Nephron progenitor cell (in vitro differentiated cells): Measurements from ENCODE around the gene GPR31.

Experiments used
- DNase-seq: peaks from one replicate; pipeline ENCODE4 v3.0.0; 2021
- H3K27ac Mint-ChIP-seq: 2 replicates; pipeline ENCODE4 v1.8.0; 2021; ENCODE audit warnings: mild to moderate bottlenecking, moderate library complexity, mixed read lengths
- H3K27me3 Mint-ChIP-seq: 2 replicates; pipeline ENCODE4 v1.8.0; 2021; ENCODE audit warnings: mild to moderate bottlenecking, low read depth, mixed read lengths; ENCODE audit not compliant: poor library complexity
- H3K36me3 Mint-ChIP-seq: 2 replicates; pipeline ENCODE4 v1.8.0; 2021; ENCODE audit warnings: low read depth, mixed read lengths
- H3K4me1 Mint-ChIP-seq: 2 replicates; pipeline ENCODE4 v1.8.0; 2021; ENCODE audit warnings: mixed read lengths
- H3K4me3 Mint-ChIP-seq: 2 replicates; pipeline ENCODE4 v1.8.0; 2021; ENCODE audit warnings: mild to moderate bottlenecking, moderate library complexity, mixed read lengths
- H3K9me3 Mint-ChIP-seq: 2 replicates; pipeline ENCODE4 v1.8.0; 2021; ENCODE audit warnings: mild to moderate bottlenecking, moderate library complexity, mixed read lengths
- CTCF ChIP-seq: fragments of 200-600 bp; sonication (generic); IDR thresholded peaks from 2 replicates; pipeline ENCODE4 v1.5.0; 2021; ENCODE audit warnings: antibody characterized with exemption

Gene GPR31

GRCh38 chr6:167137081-167137480 is 20.7 kb downstream of the GPR31 start:
- H3K27ac Mint-ChIP-seq: no peak overlapping the region
- H3K36me3 Mint-ChIP-seq: no peaks in the 10 kb centered on the region
- no peak for TF ChIP-seq CTCF
- H3K27me3 Mint-ChIP-seq: peaks cover 7% of the 10 kb centered on the region
- H3K4me1 Mint-ChIP-seq: peaks cover 53% of the 10 kb centered on the region
- DNase-seq: no peak
- H3K4me3 Mint-ChIP-seq: no peak overlapping the region
- H3K9me3 Mint-ChIP-seq: no peaks in the 10 kb centered on the region

GRCh38 chr6:167136376-167136775 is 21.4 kb downstream of the GPR31 start:
- Mint-ChIP-seq H3K4me1 (peaks cover 53% of the 10 kb centered on the region), H3K27me3 (peaks cover 7% of the 10 kb centered on the region), H3K4me3 (no peak overlapping the region), H3K36me3 (no peaks in the 10 kb centered on the region), H3K9me3 (no peaks in the 10 kb centered on the region), H3K27ac (no peak overlapping the region)
- no peak for TF ChIP-seq CTCF
- DNase-seq: no peak

- H3K4me1 Mint-ChIP-seq: peaks cover 41% of the 10 kb centered on the region
- no peak for TF ChIP-seq CTCF
- H3K4me3 Mint-ChIP-seq: no peak overlapping the region
- no peak for DNase-seq
- H3K9me3 Mint-ChIP-seq: no peaks in the 10 kb centered on the region
- H3K27ac Mint-ChIP-seq: peak overlapping the region; percentile 82
- peaks cover 7% of the 10 kb centered on the region for H3K27me3 Mint-ChIP-seq
- no peaks in the 10 kb centered on the region for H3K36me3 Mint-ChIP-seq
Observed at GRCh38 chr6:167134448-167135328, 23.1 kb downstream of the GPR31 start.

- DNase-seq: no peak
- TF ChIP-seq CTCF: no peak
- Mint-ChIP-seq H3K4me1 (peaks cover 25% of the 10 kb centered on the region), H3K9me3 (no peaks in the 10 kb centered on the region), H3K27ac (no peak overlapping the region), H3K4me3 (no peak overlapping the region), H3K36me3 (no peaks in the 10 kb centered on the region), H3K27me3 (no peaks in the 10 kb centered on the region)
Observed at GRCh38 chr6:167130712-167131684, 26.8 kb downstream of the GPR31 start.

- Mint-ChIP-seq H3K36me3 (no peaks in the 10 kb centered on the region), H3K4me3 (no peak overlapping the region), H3K9me3 (no peaks in the 10 kb centered on the region), H3K27ac (no peak overlapping the region), H3K4me1 (peaks cover 25% of the 10 kb centered on the region), H3K27me3 (no peaks in the 10 kb centered on the region)
- no peak for DNase-seq
- no peak for TF ChIP-seq CTCF
Observed at GRCh38 chr6:167130008-167130677, 27.6 kb downstream of the GPR31 start.
